NCI-H1048 (cell line): ENCODE measurements around the gene KRTAP5-1.
"Not testable (repeated sequence)": the region's sequence is repeated elsewhere in the genome, so short reads cannot be mapped to it uniquely, and the experiment has no call there.

Experiments used
- DNase-seq: peaks from one replicate; lab custom pipeline; 2025; lab: John Stamatoyannopoulos, UW

KRTAP5-1 gene

DNA sequence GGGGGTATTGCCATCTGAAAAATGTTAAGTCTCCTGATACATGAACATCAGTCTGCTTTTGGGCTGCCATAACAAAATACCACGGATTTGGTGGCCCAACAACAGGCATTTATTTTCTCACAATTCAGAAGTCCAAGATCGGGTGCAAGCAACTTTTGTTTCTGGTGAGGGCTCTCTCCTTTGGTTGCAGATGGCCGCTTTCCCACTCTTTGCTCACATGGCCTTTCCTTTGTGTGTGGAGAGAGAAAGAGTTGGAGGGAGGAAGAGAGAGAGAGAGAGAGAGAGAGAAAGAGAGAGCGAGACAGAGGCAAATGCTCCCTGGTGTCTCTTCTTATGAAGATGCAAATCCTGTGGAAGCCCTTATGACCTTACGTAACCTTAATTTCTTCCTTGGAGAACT is 15.5 kb upstream of the KRTAP5-1 start:
- no peak for DNase-seq

DNA sequence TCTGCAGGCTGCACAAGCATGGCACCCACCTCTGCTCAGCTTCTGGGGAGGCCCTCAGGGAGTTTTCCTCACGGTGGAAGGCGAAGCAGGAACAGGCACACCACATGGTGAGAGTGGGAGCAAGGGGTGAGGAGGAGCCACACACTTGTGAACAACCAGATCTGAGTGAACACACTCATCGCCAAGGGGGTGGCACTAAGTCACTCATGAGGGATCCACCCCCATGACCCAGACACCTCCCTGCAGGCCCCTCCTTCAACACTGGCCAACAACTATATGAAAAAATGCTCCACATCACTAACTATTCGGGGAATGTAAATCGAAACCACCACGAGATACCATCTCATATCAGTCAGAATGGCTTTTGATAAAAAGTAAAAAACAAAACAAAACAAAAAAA is 13.7 kb upstream of the KRTAP5-1 start:
- DNase-seq: no peak

DNA sequence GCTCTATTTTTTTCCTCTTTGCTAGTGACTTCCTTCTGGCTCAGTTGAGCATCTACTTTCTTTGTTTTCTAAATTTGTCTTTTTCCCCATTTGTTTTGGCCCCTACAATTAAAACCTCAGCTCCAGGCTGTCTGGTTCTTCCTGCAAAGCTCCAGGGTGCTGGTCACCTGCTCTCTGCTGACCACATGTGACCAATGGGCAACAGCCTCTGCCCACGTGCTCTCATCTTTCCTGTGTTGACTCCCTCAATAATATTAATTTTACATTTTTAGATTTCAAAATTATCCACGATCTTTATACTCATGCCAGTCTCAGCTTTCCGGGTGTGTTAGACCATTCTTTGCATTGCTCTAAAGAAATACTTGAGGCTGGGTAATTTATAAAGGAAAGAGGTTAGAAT is 13.3 kb upstream of the KRTAP5-1 start:
- DNase-seq: not testable (repeated sequence)

DNA sequence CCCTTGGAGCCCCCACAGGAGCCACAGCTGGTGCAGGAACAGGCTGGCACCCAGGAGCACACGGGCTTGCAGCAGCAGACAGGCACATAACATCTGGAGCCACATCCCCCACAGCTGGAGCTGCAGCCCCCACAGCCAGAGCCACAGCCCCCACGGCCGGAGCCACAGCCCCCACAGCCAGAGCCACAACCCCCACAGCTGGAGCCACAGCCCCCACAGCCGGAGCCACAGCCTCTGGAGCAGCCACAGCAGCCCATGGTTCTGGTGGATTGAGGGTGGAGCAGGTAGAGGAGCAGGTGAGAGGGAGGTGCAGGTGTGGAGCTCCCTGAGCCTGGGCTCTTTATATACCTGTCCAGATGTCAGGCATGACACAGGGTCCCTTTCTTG is 12.9 kb upstream of the KRTAP5-1 start, which contains the start of gene KRTAP5-2:
TSS of gene KRTAP5-2 (minus strand) at position 301 of the 387 bp plus-strand sequence. CDS start at position 257, 44 bp downstream.
- DNase-seq: no peak

DNA sequence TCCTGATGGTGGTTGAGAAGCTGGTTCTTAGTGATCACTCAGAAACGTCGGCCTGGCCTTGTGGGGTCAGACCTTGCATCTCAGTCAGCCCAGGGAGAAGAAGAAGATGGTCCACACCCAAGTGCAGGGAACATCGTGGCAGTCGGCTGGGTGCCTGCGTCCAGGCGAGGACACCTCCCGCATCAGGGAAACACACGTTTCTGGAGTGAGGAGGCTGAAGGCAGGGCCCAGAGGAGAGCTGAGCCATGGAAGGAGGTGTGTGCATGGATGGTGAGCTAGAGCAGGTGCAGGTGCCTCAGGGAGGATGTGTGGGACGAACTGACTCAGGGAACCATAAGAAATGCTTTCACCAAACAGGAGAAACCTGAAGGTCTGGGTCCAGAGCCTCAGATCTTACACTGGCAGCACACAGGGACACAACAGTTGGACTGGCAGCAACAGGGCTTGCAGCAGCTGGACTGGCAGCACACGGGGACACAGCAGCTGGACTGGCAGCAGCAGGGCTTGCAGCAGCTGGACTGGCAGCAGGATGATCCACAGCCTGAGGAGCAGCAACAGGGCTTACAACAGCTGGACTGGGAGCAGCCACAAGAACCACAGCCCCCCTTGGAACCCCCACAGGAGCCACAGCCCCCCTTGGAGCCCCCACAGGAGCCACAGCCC is 12.4 kb upstream of the KRTAP5-1 start:
- DNase-seq: no peak

DNA sequence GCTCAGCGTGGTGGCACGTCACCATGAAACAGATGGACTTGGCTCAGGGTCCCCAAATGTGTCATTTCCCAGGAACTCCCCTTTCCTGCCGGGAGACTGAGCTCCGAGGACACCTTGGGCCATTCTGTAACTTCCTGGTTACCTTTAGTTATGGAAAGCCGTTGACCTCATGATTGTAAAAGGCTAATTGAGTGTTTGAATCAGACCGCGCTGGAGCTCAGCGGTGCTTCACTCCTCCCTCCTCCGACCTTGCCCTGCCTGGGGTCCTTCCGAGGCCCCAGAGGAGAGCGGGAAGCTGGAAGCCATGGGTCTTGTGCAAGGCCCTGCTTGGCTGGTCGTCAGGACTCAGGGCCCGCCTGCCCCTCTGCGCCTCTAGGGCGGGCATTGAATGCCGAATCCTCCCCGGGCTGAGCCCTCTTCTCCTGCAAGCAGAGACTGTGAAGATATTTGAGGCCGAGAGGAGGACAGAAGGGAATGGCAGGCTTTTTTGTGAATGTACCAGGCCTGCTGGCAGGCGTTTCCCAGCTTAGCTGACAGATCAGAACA is 11.6 kb upstream of the KRTAP5-1 start:
- not testable (repeated sequence) for DNase-seq

DNA sequence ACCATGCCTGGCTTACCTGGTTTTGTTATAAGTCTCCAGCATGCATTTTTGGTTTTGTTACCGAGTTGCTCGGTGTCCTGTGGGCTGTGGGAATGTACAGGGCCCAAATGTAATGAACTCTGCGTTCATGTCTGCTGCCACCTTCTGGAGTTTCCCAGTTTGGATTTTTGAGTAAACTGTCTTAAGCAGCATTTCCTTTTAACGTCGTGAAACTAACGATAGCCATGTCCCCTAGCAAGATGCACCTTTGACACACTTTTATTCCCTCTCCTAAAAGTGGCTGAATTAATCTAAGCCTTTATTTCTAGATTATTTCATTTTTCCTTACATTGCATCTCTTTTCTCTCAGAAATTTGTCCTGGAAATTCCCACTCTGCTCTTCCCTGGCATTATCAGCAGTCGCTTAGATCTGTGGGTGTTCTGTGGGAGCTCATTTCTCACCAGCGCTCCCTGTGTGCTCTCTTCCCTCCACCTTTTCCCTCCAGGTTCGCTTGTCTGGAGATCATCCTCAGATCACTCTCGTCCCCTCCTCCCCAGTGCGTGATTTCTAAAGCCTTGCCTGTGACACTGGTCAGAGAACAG is 11.0 kb upstream of the KRTAP5-1 start:
- not testable (repeated sequence) for DNase-seq

DNA sequence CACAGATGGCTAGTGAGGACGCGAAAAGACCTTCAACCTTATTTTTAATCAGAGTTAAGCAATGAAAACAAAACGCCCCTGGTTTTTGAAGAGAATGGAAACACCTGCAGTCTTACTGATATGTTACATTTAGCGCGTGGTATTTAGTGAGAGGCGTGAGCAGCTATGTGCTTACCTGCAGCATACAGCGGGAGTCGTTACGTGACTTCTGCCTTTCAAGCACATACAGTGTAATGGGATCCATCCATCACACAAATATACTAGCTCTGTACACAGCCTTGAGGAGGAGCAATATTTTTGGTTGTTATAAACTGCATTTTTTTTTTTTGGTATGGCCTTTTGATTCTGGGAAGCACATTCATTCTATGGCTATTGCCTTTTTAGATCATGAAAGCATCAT is 7.5 kb upstream of the KRTAP5-1 start:
- no peak for DNase-seq

DNA sequence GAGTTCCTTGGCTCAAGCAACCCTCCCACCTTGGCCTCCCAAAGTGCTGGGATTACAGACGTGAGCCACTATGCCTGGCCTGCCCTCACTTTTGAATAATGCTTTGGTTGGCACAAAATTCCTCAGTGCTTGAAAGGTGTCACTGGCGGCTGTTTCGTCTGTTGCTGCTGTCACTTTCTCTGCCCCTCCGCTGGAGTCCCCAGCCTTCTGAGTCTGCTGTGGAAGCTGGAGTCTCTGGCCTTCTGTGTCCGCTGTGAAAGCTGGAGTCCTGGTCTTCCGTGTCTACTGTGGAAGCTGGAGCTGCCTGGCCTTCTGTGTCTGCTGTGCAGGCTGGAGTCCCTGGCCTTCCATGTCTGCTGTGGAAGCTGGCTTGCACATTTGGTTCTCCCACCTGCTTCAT is 4.9 kb upstream of the KRTAP5-1 start:
- DNase-seq: no peak

DNA sequence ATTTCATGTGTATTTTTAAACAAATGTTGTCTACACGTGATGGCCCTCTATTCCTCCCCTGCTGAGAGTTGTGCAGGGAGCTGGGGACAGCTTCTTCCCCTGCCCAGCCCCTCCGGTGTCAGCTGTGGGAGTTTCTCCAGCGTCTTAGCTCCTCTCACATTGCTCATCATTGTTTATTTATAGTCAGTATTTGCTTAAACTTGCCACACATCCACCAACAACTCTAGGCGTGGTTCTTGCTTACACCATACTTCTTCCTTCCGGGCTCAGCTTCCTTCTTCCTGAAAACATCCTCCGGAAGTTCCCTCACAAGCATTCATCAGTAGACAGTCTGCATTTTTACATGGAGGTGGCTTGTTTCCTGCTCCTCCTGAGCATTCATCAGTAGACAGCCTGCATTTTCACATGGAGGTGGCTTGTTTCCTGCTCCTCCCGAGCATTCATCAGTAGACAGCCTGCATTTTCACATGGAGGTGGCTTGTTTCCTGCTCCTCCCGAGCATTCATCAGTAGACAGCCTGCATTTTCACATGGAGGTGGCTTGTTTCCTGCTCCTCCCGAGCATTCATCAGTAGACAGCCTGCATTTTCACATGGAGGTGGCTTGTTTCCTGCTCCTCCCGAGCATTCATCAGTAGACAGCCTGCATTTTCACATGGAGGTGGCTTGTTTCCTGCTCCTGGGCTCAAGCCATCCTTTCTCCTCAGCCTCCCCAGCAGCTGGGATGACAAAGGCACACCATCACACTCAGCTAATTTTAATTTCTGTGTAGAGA is 4.3 kb upstream of the KRTAP5-1 start:
- DNase-seq: not testable (repeated sequence)

DNA sequence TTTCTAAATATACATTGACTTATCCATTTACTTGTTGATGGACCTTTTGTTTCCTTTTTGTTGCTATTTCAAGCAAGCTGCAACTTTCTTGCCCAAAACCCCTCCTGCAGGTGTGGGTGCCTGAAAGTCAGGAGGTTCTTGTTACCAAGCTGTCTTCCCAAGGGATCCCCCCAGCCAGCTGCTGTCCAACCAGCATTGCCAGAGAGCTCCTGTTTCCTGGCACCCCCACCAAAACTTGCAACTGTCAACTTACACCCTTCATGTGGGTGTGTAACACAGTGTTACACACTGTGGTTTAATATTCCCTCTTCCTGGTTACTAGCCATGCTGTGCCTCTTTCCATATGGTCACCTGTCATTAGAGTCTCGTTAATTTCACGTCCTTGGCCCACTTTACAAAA is 1.6 kb upstream of the KRTAP5-1 start:
- DNase-seq: no peak

DNA sequence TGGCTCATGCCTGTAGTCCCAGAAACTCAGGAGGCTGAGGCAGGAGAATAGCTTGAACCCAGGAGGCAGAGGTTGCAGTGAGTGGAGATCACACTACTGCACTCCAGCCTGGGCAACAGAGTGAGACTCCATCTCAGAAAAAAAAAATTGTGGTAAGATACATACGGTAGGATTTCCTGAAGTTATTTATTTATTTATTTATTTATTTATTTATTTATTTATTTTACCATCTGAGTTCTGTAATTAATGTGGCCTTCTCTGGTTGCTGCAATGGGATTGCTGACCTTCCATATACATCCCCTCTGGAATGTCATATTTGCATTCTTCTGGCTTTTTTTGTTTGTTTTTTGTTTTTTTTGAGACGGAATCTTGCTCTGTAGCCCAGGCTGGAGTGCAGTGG is 2.2 kb downstream of the KRTAP5-1 start:
- not testable (repeated sequence) for DNase-seq

DNA sequence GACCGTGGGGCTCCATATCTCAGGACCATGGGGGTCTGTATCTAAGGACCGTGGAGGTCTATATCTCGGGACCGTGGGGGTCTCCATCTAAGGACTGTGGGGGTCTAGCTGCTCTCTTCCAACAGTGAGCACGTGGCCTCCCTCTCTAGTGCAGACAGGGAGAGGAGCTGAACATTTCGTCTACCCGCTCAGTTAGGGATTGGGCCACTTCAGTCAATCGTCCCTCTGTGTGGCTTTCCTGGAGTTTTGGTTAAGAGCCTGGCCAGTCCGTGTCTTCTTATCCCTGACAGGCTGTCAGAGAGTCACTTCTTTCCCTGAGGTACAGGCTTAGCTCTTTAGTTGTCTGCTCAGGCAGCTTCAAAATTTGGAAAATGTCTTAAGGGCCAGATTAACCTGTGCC is 3.1 kb downstream of the KRTAP5-1 start:
- no peak for DNase-seq

DNA sequence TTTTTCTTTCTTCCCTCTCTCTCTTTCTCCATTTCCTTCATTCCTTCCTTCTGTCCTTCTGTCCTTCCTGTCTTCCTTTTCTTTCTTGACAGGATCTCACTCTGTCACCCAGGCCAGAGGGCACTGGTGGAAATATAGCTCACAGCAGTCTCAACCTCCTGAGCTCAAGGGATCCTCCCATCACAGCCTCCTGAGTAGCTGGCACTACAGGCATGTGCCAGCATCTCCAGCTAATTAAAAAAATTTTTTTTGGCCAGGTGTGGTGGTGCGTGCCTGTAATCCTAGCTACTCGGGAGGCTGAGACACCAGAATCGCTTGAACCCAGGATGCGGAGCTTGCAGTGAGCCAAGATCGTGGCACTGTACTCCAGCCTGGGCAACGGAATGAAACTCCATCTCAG is 8.3 kb downstream of the KRTAP5-1 start:
- DNase-seq: no peak

DNA sequence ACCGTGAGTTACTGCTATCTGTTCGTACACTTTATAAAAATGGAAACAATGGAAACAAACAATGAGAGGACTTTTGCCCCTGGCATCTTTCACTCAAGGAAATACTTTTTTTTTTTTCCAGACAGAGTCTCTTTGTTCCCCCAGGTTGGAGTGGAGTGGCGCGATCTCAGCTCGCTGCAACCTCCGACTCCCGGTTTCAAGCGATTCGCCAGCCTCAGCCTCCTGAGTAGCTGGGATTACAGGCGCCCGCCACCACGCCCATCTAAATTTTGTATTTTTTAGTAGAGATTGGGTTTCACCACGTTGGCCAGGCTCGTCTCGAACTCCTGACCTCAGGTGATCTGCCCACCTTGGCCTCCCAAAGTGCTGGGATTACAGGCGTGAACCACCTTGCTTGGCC is 9.3 kb downstream of the KRTAP5-1 start:
- DNase-seq: not testable (repeated sequence)

DNA sequence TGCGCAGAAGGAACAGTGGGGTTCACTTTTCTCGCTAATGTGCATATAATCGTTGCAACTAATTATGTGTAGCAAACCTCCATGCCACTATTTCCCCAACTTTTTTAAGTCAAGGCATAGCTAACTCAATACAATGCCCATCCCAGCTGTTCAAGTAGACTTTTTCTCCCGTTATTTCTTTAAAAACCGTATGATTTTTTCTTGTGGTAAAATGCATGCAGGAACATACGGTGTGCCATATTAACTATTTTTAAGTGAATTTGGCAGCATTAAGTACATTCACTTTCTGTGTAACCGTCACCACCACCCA is 10.2 kb downstream of the KRTAP5-1 start:
- no peak for DNase-seq

DNA sequence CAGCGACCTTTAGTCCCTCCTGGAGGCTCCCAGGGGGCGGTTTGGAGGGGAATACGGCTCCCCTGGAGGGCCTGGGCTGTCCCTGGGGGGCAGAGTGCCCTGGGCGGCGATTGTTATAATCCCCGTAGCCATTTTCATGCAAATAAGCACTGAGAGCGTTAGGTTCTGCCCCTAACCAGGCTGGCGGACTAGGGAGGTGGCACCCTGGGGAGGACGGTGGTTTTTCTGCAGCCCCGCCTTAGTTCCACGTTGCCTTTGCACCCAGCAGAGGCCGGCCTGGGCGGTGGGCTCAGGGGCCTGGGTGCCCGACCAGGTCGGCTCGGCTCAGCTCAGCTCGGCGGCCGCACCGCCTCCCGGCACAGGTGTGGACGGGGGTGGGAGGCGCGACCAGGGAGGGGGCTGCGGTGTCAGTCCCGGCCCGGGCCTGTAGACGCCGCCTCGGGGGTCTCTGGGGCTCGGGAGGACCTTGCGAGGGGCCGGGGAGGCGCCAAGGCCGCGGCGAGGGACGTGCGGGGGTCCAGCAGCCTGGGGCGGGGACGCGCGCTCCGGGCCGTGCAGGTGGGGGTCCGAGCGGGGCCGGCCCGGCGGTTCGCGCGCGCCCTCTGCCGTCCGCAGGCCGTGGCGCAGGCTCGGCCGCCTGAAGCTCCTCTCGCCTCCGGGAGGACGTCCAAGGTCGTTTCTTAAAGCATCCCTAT is 10.7 kb downstream of the KRTAP5-1 start:
- DNase-seq: no peak

DNA sequence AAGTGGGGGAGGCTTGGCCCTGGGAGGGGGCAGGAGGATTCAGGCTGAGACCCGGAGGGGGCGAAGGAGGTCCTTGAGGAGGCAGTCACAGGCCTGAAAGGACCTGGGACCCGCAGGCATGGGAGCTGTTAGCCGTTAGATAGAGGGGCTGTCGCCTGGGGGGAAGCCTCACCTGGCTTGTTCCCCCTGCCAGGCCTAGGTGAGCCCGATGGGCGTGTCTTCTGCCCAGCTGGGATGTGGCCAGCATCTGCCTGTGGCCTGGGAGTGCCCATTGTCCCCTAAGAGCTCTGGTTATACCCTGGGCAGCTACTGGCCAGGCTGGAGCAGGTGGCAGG is 11.2 kb downstream of the KRTAP5-1 start:
- DNase-seq: no peak

DNA sequence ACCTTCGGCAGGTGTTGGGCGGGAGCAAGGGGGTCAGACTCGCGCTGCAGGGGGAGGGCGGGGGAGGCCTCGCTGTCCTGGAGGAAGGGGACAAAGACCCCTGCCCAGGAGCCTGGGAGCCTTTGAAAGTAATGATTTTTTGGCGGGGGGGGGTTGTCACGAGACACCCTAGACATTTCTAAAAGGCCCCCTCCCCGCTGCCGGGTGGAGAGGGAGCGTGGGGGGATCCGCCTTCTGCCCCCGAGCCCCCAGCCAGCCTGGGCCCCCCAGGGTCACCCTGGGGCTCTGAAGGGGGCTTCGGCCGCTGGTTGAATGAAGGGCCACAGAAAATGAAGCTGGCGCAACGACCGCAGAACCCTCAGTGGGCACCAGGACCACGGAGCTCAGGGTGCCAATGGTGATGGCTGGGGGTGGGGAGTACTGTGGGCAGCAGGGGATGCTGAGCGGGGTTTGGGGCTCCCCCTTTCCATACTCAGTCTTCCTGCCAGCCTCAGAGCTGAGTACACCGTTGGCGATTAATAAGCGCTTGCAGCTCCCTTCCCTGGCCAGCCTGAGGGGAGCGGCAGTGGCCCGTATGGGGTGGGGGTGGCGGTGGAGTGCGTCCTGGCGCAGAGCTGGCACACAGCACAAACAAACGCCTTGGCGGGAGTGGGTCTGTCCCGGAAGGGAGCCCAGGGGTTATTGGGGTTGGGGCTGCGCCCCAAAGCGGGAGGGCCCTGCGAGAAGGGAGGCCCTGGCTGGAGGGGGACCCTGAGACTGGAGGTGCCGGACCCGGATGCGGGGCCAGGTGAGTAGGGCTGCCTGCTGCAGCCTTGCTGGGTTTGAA is 11.8 kb downstream of the KRTAP5-1 start:
- no peak for DNase-seq

DNA sequence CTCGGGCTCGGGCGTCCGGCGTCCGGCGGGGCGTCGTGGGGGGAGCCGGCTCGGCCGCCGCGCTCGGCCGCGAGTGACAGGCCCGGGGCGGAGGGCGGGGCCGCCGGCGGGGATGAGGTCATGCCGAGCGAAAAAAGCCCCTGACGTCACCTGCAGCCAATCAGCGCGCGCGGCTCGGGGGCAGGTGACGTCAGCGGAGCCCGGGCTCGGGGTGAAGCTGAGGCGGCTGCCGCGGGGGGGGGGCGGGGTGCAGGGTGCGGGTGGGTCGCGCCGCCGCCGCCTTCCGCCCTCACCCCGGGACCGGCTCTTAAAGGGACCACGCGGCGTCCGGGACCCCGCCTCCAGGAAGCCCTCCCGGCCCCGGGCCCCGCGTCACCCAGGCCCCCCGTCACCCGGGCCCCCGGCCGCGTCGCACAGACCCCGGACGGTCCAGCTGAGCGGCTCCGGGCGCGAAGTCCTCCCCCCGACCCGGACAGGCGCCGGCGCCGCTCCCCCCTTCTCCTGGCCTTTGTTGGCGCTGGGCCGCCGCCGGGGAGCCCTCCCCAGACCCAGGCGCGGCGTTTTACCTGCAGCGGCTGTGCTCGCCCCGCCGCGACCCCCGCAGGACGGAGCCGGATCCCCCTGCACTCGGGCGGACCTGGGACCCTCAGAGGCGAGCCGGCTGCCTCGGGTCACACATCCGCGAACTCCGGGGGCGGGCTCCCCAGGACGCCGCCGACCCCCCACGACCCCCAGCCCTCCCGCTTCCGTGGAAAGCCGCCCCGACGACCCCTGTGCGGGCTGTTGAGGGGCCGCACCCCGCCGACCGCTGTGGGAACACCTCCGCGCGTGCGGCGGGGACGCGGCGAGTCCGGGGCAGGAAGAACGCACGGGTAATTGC is 12.6 kb downstream of the KRTAP5-1 start, which contains the start of gene DUSP8:
TSS of gene DUSP8 (minus strand) at position 75 of the 880 bp plus-strand sequence. CDS start 6,445 bp downstream, outside the sequence.
- DNase-seq: no peak
